SHP77 treated with DMSO at 0.1 percent for 48 hours (cell line): Measurements from ENCODE around the gene NOXA1.

Experiments
- DNase-seq: peaks from one replicate; lab custom pipeline; 2025; lab: John Stamatoyannopoulos, UW

NOXA1 gene

GRCh38 chr9:137454597-137455358 lies 31.6 kb downstream of the NOXA1 start:
- no peak for DNase-seq

GRCh38 chr9:137455359-137455991 lies 32.3 kb downstream of the NOXA1 start:
- DNase-seq: no peak

GRCh38 chr9:137456061-137456863 lies 33.1 kb downstream of the NOXA1 start:
- DNase-seq: no peak

GRCh38 chr9:137456864-137457405 lies 33.7 kb downstream of the NOXA1 start:
- no peak for DNase-seq

- no peak for DNase-seq
Measured at GRCh38 chr9:137457406-137458193, 34.4 kb downstream of the NOXA1 start.

GRCh38 chr9:137458194-137459151 lies 35.3 kb downstream of the NOXA1 start:
- no peak for DNase-seq

- DNase-seq: peak; percentile 58
Measured at GRCh38 chr9:137459152-137459600, 36.0 kb downstream of the NOXA1 start, which contains the start of gene NSMF. TSS of gene NSMF (minus strand) at chr9:137459334. CDS start at chr9:137459102, 232 bp downstream.

GRCh38 chr9:137459601-137460362 lies 36.6 kb downstream of the NOXA1 start:
- DNase-seq: no peak

- no peak for DNase-seq
Measured at GRCh38 chr9:137460363-137461315, 37.4 kb downstream of the NOXA1 start.

- DNase-seq: no peak
Measured at GRCh38 chr9:137461316-137461662, 38.1 kb downstream of the NOXA1 start.

- no peak for DNase-seq
Measured at GRCh38 chr9:137461663-137462395, 38.6 kb downstream of the NOXA1 start.

GRCh38 chr9:137462396-137462985 lies 39.3 kb downstream of the NOXA1 start:
- no peak for DNase-seq

GRCh38 chr9:137462986-137463930 lies 40.1 kb downstream of the NOXA1 start:
- no peak for DNase-seq

GRCh38 chr9:137463931-137464290 lies 40.7 kb downstream of the NOXA1 start:
- no peak for DNase-seq

- no peak for DNase-seq
Measured at GRCh38 chr9:137464291-137464999, 41.3 kb downstream of the NOXA1 start.
